GM12892 (cell line): ENCODE measurements around the gene ANKRD44.

Experiments used
- POLR2A ChIP-seq: IDR thresholded peaks from 2 replicates; pipeline ENCODE4 v1.6.1; 2011; ENCODE audit warnings: low read depth, low read length, control low read depth
- TAF1 ChIP-seq: IDR thresholded peaks from 2 replicates; pipeline ENCODE4 v1.6.1; 2011; ENCODE audit warnings: low read depth, mild to moderate bottlenecking, control low read depth, low read length, borderline replicate concordance

GRCh38 chr2:197207598-197207997 is 103.0 kb downstream of the ANKRD44 start:
- TF ChIP-seq POLR2A (no peak), TAF1 (no peak)
